GM21786 (cell line): Measurements from ENCODE around the gene FRMPD1.
"Not testable (repeated sequence)": the region's sequence is repeated elsewhere in the genome, so short reads cannot be mapped to it uniquely, and the experiment has no call there.

Source experiments
- ATAC-seq: cut with Tn5 transposase; IDR thresholded peaks from one replicate; pipeline ENCODE4 v1.9.1; 2021; ENCODE audit not compliant: unreplicated experiment

Gene FRMPD1

GRCh38 chr9:37765263-37765662 lies 114.5 kb downstream of the FRMPD1 start:
- ATAC-seq = not testable (repeated sequence)

- ATAC-seq = no peak
Observed at GRCh38 chr9:37769306-37769705, 118.6 kb downstream of the FRMPD1 start.

GRCh38 chr9:37769995-37770394 lies 119.2 kb downstream of the FRMPD1 start:
- ATAC-seq = no peak

GRCh38 chr9:37775216-37775919 lies 124.6 kb downstream of the FRMPD1 start:
- no peak for ATAC-seq

- no peak for ATAC-seq
Observed at GRCh38 chr9:37776328-37776727, 125.6 kb downstream of the FRMPD1 start.

GRCh38 chr9:37778534-37778933 lies 127.8 kb downstream of the FRMPD1 start:
- no peak for ATAC-seq

GRCh38 chr9:37784291-37784615 lies 133.5 kb downstream of the FRMPD1 start:
- ATAC-seq = no peak

- ATAC-seq = peak; percentile 96
Observed at GRCh38 chr9:37784616-37785483, 134.1 kb downstream of the FRMPD1 start, which contains the start of gene EXOSC3. EXOSC3 (minus strand) TSS chr9:37785064; CDS start chr9:37785044, 20 bp downstream.

- ATAC-seq = no peak
Observed at GRCh38 chr9:37787059-37787458, 136.3 kb downstream of the FRMPD1 start.

GRCh38 chr9:37788332-37788731 lies 137.6 kb downstream of the FRMPD1 start:
- no peak for ATAC-seq

- no peak for ATAC-seq
Observed at GRCh38 chr9:37790096-37790495, 139.3 kb downstream of the FRMPD1 start.

GRCh38 chr9:37792122-37792521 lies 141.4 kb downstream of the FRMPD1 start:
- no peak for ATAC-seq

GRCh38 chr9:37796232-37796631 lies 145.5 kb downstream of the FRMPD1 start:
- ATAC-seq = no peak
